RCC 7860 (cell line): Measurements from ENCODE around the gene MEGF11.

Experiments used
- DNase-seq: peaks from one replicate; pipeline ENCODE4 v3.0.0-alpha.2; 2015; ENCODE audit warnings: low spot score
- FAIRE-seq: peaks from 2 replicates; lab custom pipeline; 2012; peaks lifted over from hg19 to GRCh38; lab: Jason Lieb, UNC

MEGF11 gene

GRCh38 chr15:66070220-66070934 is 183.2 kb downstream of the MEGF11 start:
- DNase-seq (no peak), FAIRE-seq (no peak)

GRCh38 chr15:66069751-66070150 is 183.8 kb downstream of the MEGF11 start:
- DNase-seq (no peak), FAIRE-seq (no peak)

- FAIRE-seq (no peak), DNase-seq (no peak)
Observed at GRCh38 chr15:66068801-66069200, 184.7 kb downstream of the MEGF11 start.

GRCh38 chr15:66067687-66068086 is 185.9 kb downstream of the MEGF11 start:
- no peak for FAIRE-seq
- DNase-seq, result no peak

GRCh38 chr15:66066481-66066880 is 187.1 kb downstream of the MEGF11 start:
- no peak for DNase-seq
- FAIRE-seq, result no peak

- FAIRE-seq (no peak), DNase-seq (no peak)
Observed at GRCh38 chr15:66066005-66066404, 187.5 kb downstream of the MEGF11 start.

- DNase-seq (no peak), FAIRE-seq (no peak)
Observed at GRCh38 chr15:66065325-66065724, 188.2 kb downstream of the MEGF11 start.

- FAIRE-seq (no peak), DNase-seq (no peak)
Observed at GRCh38 chr15:66063147-66063546, 190.4 kb downstream of the MEGF11 start.

- DNase-seq (no peak), FAIRE-seq (no peak)
Observed at GRCh38 chr15:66057089-66057488, 196.5 kb downstream of the MEGF11 start.

- FAIRE-seq, result no peak
- no peak for DNase-seq
Observed at GRCh38 chr15:66053991-66054390, 199.6 kb downstream of the MEGF11 start.

- no peak for DNase-seq
- FAIRE-seq, result no peak
Observed at GRCh38 chr15:66051833-66052232, 201.7 kb downstream of the MEGF11 start.

GRCh38 chr15:66050264-66050663 is 203.3 kb downstream of the MEGF11 start:
- DNase-seq (no peak), FAIRE-seq (no peak)

GRCh38 chr15:66049353-66049752 is 204.2 kb downstream of the MEGF11 start:
- DNase-seq (no peak), FAIRE-seq (no peak)

GRCh38 chr15:66047321-66048024 is 206.1 kb downstream of the MEGF11 start:
- FAIRE-seq (no peak), DNase-seq (no peak)

- FAIRE-seq, result no peak
Observed at GRCh38 chr15:66046751-66047150, 206.8 kb downstream of the MEGF11 start.

GRCh38 chr15:66046326-66046725 is 207.2 kb downstream of the MEGF11 start:
- FAIRE-seq (no peak), DNase-seq (no peak)

More at GRCh38 chr15:66046751-66047150, 206.8 kb downstream of the MEGF11 start:
- no peak for DNase-seq

GRCh38 chr15:66045542-66045941 is 208.0 kb downstream of the MEGF11 start:
- DNase-seq, result no peak
- FAIRE-seq, result no peak

- FAIRE-seq (no peak), DNase-seq (no peak)
Observed at GRCh38 chr15:66044837-66045236, 208.7 kb downstream of the MEGF11 start.

- no peak for DNase-seq
- FAIRE-seq, result no peak
Observed at GRCh38 chr15:66043264-66043663, 210.3 kb downstream of the MEGF11 start.

- DNase-seq, result no peak
- no peak for FAIRE-seq
Observed at GRCh38 chr15:66042624-66043023, 210.9 kb downstream of the MEGF11 start.

- DNase-seq, result no peak
- no peak for FAIRE-seq
Observed at GRCh38 chr15:66041276-66041675, 212.3 kb downstream of the MEGF11 start.

GRCh38 chr15:66040211-66040892 is 213.2 kb downstream of the MEGF11 start:
- DNase-seq (no peak), FAIRE-seq (no peak)
